ENCODE data around the gene GIT1.

GIT1 gene

DNA sequence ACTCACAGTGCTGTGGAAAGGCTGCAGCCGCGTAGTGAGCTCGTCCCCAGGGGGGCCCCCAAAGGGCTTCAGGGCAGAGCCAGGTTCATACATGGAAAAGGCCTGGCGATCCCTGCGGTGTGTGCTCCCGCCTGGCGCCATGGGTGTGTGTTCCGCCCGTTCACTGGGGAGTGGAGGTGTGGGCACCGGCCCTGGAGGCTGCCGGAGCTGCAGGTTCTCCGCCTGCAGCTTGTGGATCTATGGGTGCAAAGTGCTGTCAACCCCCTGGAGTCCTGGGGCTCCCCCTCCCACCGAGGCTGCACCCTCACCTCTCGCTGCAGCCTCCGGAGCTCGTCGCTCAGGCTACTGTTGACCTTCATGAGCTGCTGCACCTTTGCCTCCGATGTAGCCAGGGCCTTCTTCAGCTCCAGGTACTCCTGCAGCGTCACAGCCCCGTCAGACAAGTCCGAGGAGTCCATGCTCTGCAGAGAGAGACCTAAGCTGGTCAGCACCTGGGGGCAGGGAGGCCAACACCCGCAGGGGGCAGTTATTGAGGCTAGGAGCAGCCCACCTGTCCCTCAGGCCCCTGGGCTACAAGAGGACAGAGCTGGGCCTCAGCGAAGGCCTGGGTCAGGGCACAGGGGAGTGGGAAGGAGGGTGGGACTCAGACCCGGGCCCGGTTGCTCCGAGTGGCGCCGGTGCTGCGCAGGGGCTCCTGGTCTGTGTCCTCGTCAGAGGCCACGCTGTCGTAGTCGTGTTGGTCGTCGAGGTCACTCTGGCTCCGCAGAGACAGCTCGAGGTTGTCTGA is 13.0 kb downstream of the GIT1 start:
- H2AFZ ChIP-seq (ENCODE audit: low read depth, low read length, severe bottlenecking): no peak overlapping the region
- H3K4me3 ChIP-seq (ENCODE audit: insufficient read depth, low read length, poor library complexity, severe bottlenecking): no peak overlapping the region
- H3K9me2 ChIP-seq (replicated peaks; ENCODE audit: insufficient read depth, low read length): no peaks in the 10 kb centered on the region
- TF ChIP-seq EZH2phosphoT487 (conservative IDR thresholded peaks at IDR 0.05; ENCODE audit: low read length): no peak
- TF ChIP-seq CTCF (IDR thresholded peaks at IDR 0.05; ENCODE audit: insufficient read depth, low read length, poor library complexity, severe bottlenecking): no peak
- no peak overlapping the region for H3K4me2 ChIP-seq (ENCODE audit: low read depth, low read length, poor library complexity, severe bottlenecking)
- H3K79me2 ChIP-seq (ENCODE audit: insufficient read depth, low read length): no peaks in the 10 kb centered on the region
- no peaks in the 10 kb centered on the region for H4K20me1 ChIP-seq (ENCODE audit: low read depth, low read length)
- no peaks in the 10 kb centered on the region for H3K27me3 ChIP-seq (ENCODE audit: low read length)
- H3K36me3 ChIP-seq (ENCODE audit: low read length): no peaks in the 10 kb centered on the region
- H3K9me3 ChIP-seq (ENCODE audit: insufficient read depth, low read length): no peaks in the 10 kb centered on the region
- no peaks in the 10 kb centered on the region for H3F3A ChIP-seq (ENCODE audit: insufficient read depth)
- no peak overlapping the region for H3K9ac ChIP-seq (ENCODE audit: low read length)
- no peak overlapping the region for H3K27ac ChIP-seq (ENCODE audit: low read depth, low read length)

GRCh38 chr17:29575511-29576213 is 13.8 kb downstream of the GIT1 start:
- H3K9me3 ChIP-seq (ENCODE audit: insufficient read depth, low read length): no peaks in the 10 kb centered on the region
- no peak overlapping the region for H3K4me2 ChIP-seq (ENCODE audit: low read depth, low read length, poor library complexity, severe bottlenecking)
- H2AFZ ChIP-seq (ENCODE audit: low read depth, low read length, severe bottlenecking): no peak overlapping the region
- H3K9me2 ChIP-seq (replicated peaks; ENCODE audit: insufficient read depth, low read length): no peaks in the 10 kb centered on the region
- no peak overlapping the region for H3K9ac ChIP-seq (ENCODE audit: low read length)
- H3K27me3 ChIP-seq (ENCODE audit: low read length): no peaks in the 10 kb centered on the region
- no peak overlapping the region for H3K4me3 ChIP-seq (ENCODE audit: insufficient read depth, low read length, poor library complexity, severe bottlenecking)
- H4K20me1 ChIP-seq (ENCODE audit: low read depth, low read length): no peaks in the 10 kb centered on the region
- TF ChIP-seq CTCF (IDR thresholded peaks at IDR 0.05; ENCODE audit: insufficient read depth, low read length, poor library complexity, severe bottlenecking) (no peak), EZH2phosphoT487 (conservative IDR thresholded peaks at IDR 0.05; ENCODE audit: low read length) (no peak)
- no peaks in the 10 kb centered on the region for H3K79me2 ChIP-seq (ENCODE audit: insufficient read depth, low read length)
- H3K36me3 ChIP-seq (ENCODE audit: low read length): no peaks in the 10 kb centered on the region
- H3K27ac ChIP-seq (ENCODE audit: low read depth, low read length): no peak overlapping the region
- no peaks in the 10 kb centered on the region for H3F3A ChIP-seq (ENCODE audit: insufficient read depth)

DNA sequence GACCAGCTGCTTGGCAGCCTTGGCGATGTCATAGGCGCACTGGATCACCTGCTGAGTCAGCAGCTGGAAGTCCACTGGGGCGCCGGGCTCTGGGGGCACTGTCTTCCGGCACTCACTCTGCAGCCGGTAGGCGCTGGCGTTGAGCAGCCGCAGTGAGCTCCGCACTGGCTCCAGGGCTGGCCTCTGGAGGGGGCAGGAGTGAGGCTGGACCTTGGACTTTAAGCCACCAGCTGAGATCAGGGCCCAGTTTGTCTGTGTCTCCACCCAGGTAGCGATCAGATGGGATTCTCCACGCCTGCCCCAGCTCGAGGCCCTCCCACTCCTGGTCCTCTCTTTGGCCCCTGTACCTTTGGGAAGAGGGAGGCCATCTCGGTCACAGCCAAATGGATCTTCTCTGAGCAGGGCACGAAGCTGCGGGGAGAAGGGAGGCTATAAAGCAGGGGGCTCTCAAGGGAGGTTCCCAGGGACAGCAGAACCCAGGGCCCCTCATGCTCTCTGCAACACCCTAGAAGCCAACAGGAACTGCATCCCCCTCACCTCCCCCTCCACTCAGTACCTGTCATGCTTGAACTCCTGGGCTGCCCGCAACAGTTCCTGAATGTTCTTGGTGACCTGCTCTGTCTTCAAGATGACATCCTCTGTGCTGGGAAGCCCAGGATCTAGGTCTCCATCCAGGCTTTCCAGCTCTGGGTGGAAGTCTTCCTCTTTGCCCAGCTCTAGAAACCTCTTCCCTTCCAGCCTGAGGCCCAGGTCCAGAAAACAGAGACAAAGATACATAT is 14.5 kb downstream of the GIT1 start:
- Histone ChIP-seq H3K27me3 (ENCODE audit: low read length) (no peaks in the 10 kb centered on the region), H3K79me2 (ENCODE audit: insufficient read depth, low read length) (no peaks in the 10 kb centered on the region), H3F3A (ENCODE audit: insufficient read depth) (no peaks in the 10 kb centered on the region), H4K20me1 (ENCODE audit: low read depth, low read length) (no peaks in the 10 kb centered on the region), H3K9ac (ENCODE audit: low read length) (no peak overlapping the region), H3K4me2 (ENCODE audit: low read depth, low read length, poor library complexity, severe bottlenecking) (no peak overlapping the region), H3K9me3 (ENCODE audit: insufficient read depth, low read length) (no peaks in the 10 kb centered on the region), H3K9me2 (replicated peaks; ENCODE audit: insufficient read depth, low read length) (no peaks in the 10 kb centered on the region), H2AFZ (ENCODE audit: low read depth, low read length, severe bottlenecking) (no peak overlapping the region), H3K4me3 (ENCODE audit: insufficient read depth, low read length, poor library complexity, severe bottlenecking) (no peak overlapping the region), H3K36me3 (ENCODE audit: low read length) (no peaks in the 10 kb centered on the region), H3K27ac (ENCODE audit: low read depth, low read length) (no peak overlapping the region)
- no peak for TF ChIP-seq CTCF (IDR thresholded peaks at IDR 0.05; ENCODE audit: insufficient read depth, low read length, poor library complexity, severe bottlenecking)
- no peak for TF ChIP-seq EZH2phosphoT487 (conservative IDR thresholded peaks at IDR 0.05; ENCODE audit: low read length)
